Left lung (tissue), 10 donors: ENCODE data around the gene OSBPL3. TPM values are rescaled to one million over a fixed set of nuclear protein-coding genes. Genes with fewer than 3 reads are reported as not detected.
"Not testable (repeated sequence)": the region's sequence is repeated elsewhere in the genome, so short reads cannot be mapped to it uniquely, and the experiment has no call there.

ENCODE experiments used
- ATAC-seq: fragments of 200-7000 bp; cut with Tn5 transposase; one replicate; pipeline ENCODE4 v1.9.1; 2020; ENCODE audit warnings: moderate library complexity
- DNase-seq, 4 donors: peaks; one replicate each; pipeline ENCODE4 v3.0.0-alpha.2; 2013 to 2020
- H3K27ac ChIP-seq, 2 donors: fragments of 200-600 bp; sonication (generic) in 1 of 2; one replicate each; pipeline versions ENCODE4 v1.5.0 to v1.8.0; 2020 to 2021
- H3K27me3 ChIP-seq, 2 donors: fragments of 200-600 bp; sonication (generic) in 1 of 2; one replicate each; pipeline versions ENCODE4 v1.5.0 to v1.8.0; 2020 to 2021
- H3K36me3 ChIP-seq, 2 donors: fragments of 200-600 bp; sonication (generic) in 1 of 2; one replicate each; pipeline versions ENCODE4 v1.5.0 to v1.8.0; 2020 to 2021
- H3K4me1 ChIP-seq, 2 donors: fragments of 200-600 bp; one replicate each; pipeline ENCODE4 v1.8.0; 2021
- H3K4me3 ChIP-seq, 2 donors: fragments of 200-600 bp; sonication (generic) in 1 of 2; one replicate each; pipeline versions ENCODE4 v1.5.0 to v1.8.0; 2020 to 2021; ENCODE audit warnings: mild to moderate bottlenecking in 1 of 2
- H3K9me3 ChIP-seq, 2 donors: fragments of 200-600 bp; sonication (generic) in 1 of 2; one replicate each; pipeline versions ENCODE4 v1.5.0 to v1.8.0; 2020 to 2021
- CTCF ChIP-seq, 2 donors: fragments of 200-600 bp; sonication (generic) in 1 of 2; IDR thresholded peaks; one replicate each; pipeline versions ENCODE4 v1.5.0 to v1.8.0; 2021; ENCODE audit warnings: antibody characterized with exemption in 2 of 2
- intact Hi-C, 2 donors: fragments of 100-400 bp; cut with DNase I; formaldehyde crosslinking; loops; one replicate each; pipeline versions ENCODE4 v1.11.2 to v1.14.2; 2022
- polyA plus RNA-seq, 6 donors: library from polyadenylated mRNA; unstranded; fragments of 120-200 nt; gene quantifications; one replicate each; pipeline ENCODE4 v1.2.1, GENCODE V29; 2013; ENCODE audit not compliant: insufficient read length in 6 of 6
- total RNA-seq, 2 donors: library from RNA; stranded (reverse); fragmentation: NEBNext Ultra II Directional; extraction: Animal tissue kit (Norgen Biotek cat#: 25700); gene quantifications; one replicate each; pipeline ENCODE4 v1.2.1, GENCODE V29; 2021
- donor health status: DM: no; HTN: yes; CAD: no.
- donor health status: DM: no; HTN: no; CAD: no.

The OSBPL3 gene
- total and polyA plus RNA-seq, 8 donors = 2.3 to 30.5 (median 3.3) TPM

GRCh38 chr7:24907311-24907886, 72.6 kb downstream of the OSBPL3 start:
- Histone ChIP-seq H3K4me1 (peaks cover 0 to 14% of the 10 kb centered on the region in 2 donors), H3K4me3 (no peak overlapping the region), H3K27me3 (no peaks in the 10 kb centered on the region), H3K36me3 (no peaks in the 10 kb centered on the region), H3K27ac (no peak overlapping the region), H3K9me3 (no peaks in the 10 kb centered on the region)
- DNase-seq (no peak), ATAC-seq (no peak)
- TF ChIP-seq CTCF (IDR thresholded peaks at IDR 0.05) = no peak
- intact Hi-C loops = no loop called here

GRCh38 chr7:24905996-24906770, 73.8 kb downstream of the OSBPL3 start:
- intact Hi-C loops = no loop called here
- Histone ChIP-seq H3K4me3 (no peak overlapping the region), H3K27ac (no peak overlapping the region), H3K36me3 (no peaks in the 10 kb centered on the region), H3K9me3 (no peaks in the 10 kb centered on the region), H3K4me1 (peaks cover 0 to 10% of the 10 kb centered on the region in 2 donors), H3K27me3 (no peaks in the 10 kb centered on the region)
- DNase-seq = no peak
- ATAC-seq = no peak
- no peak for TF ChIP-seq CTCF (IDR thresholded peaks at IDR 0.05)

GRCh38 chr7:24903992-24904391, 76.0 kb downstream of the OSBPL3 start:
- ATAC-seq, H3K9me3 ChIP-seq, H3K27ac ChIP-seq, DNase-seq, H3K27me3 ChIP-seq, intact Hi-C loops, H3K4me1 ChIP-seq, H3K4me3 ChIP-seq, H3K36me3 ChIP-seq: not testable (repeated sequence)

GRCh38 chr7:24903559-24903958, 76.4 kb downstream of the OSBPL3 start:
- H3K4me1 ChIP-seq = peaks cover 0 to 6% of the 10 kb centered on the region in 2 donors
- ATAC-seq = no peak
- H3K36me3 ChIP-seq = no peaks in the 10 kb centered on the region
- intact Hi-C loops = no loop called here
- H3K4me3 ChIP-seq = no peak overlapping the region
- H3K9me3 ChIP-seq = no peaks in the 10 kb centered on the region
- H3K27me3 ChIP-seq = no peaks in the 10 kb centered on the region
- no peak for DNase-seq
- no peak overlapping the region for H3K27ac ChIP-seq
- no peak for TF ChIP-seq CTCF (IDR thresholded peaks at IDR 0.05)

- no peaks in the 10 kb centered on the region for H3K36me3 ChIP-seq
- H3K4me3 ChIP-seq = no peak overlapping the region
- no peaks in the 10 kb centered on the region for H3K9me3 ChIP-seq
- no peak for DNase-seq
- no peak overlapping the region for H3K27ac ChIP-seq
- no peaks in the 10 kb centered on the region for H3K27me3 ChIP-seq
- H3K4me1 ChIP-seq = peaks cover 0 to 6% of the 10 kb centered on the region in 2 donors
- TF ChIP-seq CTCF (IDR thresholded peaks at IDR 0.05) = no peak
- intact Hi-C loops = no loop called here
- ATAC-seq = no peak
Measured at GRCh38 chr7:24902931-24903330, 77.0 kb downstream of the OSBPL3 start.
